HepG2 (cell line): ENCODE measurements around the gene EDEM1. TPM values are rescaled to one million over a fixed set of nuclear protein-coding genes. Genes with fewer than 3 reads are reported as not detected.

ENCODE experiments used
- ATAC-seq: fragments of 200-7000 bp; cut with Tn5 transposase; 3 replicates; pipeline ENCODE4 v1.9.1; 2020; ENCODE audit warnings: mild to moderate bottlenecking, moderate library complexity
- BruUV-seq: library from RNA; stranded (reverse); fragments of 400-500 nt; replicated peaks from 2 replicates; lab custom pipeline; 2021; lab: Mats Ljungman, UMichigan
- CTCF ChIA-PET: fragments of 300-600 bp; formaldehyde crosslinking; extraction: SDS; loops from one replicate; lab custom pipeline; 2021; ENCODE audit warnings: low total read pairs, inconsistent platforms, low intra/inter-chr PET ratio; lab: Yijun Ruan, JAX
- POLR2A ChIA-PET: fragments of 350-600 bp; sonication (Branson Sonifier 250); formaldehyde crosslinking; loops from one replicate; lab custom pipeline; 2020; ENCODE audit warnings: antibody characterized with exemption, inconsistent platforms; lab: Yijun Ruan, JAX
- DNase-seq: peaks from one replicate; pipeline ENCODE4 v3.0.0-alpha.2; 2015; ENCODE audit warnings: low spot score
- FAIRE-seq: peaks from 3 replicates; lab custom pipeline; 2011; peaks lifted over from hg19 to GRCh38; lab: Jason Lieb, UNC
- H2AFZ ChIP-seq: one replicate; pipeline ENCODE4 v1.6.1; 2011; ENCODE audit warnings: low read length, inconsistent platforms
- H3K27ac ChIP-seq: fragments of 300-600 bp; 3 replicates; pipeline ENCODE4 v1.8.0; 2011; ENCODE audit warnings: mixed run types, mild to moderate bottlenecking, mixed read lengths, low read length, inconsistent platforms; ENCODE audit not compliant: insufficient read depth; ENCODE audit errors: extremely low read length
- H3K27me3 ChIP-seq, 2 experiments: fragments of 200-600 bp in 1 of 2; 2 replicates in 1 of 2; 3 replicates in 1 of 2; pipeline versions ENCODE4 v1.6.0 to v1.8.0; 2011; ENCODE audit warnings: low read length in 2 of 2, mild to moderate bottlenecking in 2 of 2, moderate library complexity in 2 of 2, inconsistent platforms in 1 of 2; ENCODE audit not compliant: insufficient read depth in 2 of 2, control insufficient read depth in 1 of 2
- H3K36me3 ChIP-seq, 2 experiments: fragments of 200-600 bp in 1 of 2; replicated peaks in 1 of 2; 2 replicates in 1 of 2; 3 replicates in 1 of 2; pipeline versions ENCODE4 v1.5.1 to v1.8.0; 2011; ENCODE audit warnings: low read length in 2 of 2, inconsistent platforms in 1 of 2; ENCODE audit not compliant: insufficient read depth in 2 of 2, control insufficient read depth in 1 of 2
- H3K4me1 ChIP-seq: 2 replicates; pipeline ENCODE4 v1.5.1; 2012; ENCODE audit warnings: low read length, inconsistent platforms; ENCODE audit not compliant: insufficient read depth
- H3K4me2 ChIP-seq: 2 replicates; pipeline ENCODE4 v1.6.0; 2011; ENCODE audit warnings: low read depth, low read length, inconsistent platforms
- H3K4me3 ChIP-seq, 3 experiments: fragments of 200-600 bp in 1 of 3; sonication (generic), shearing (Covaris generic) in 1 of 3; replicated peaks in 1 of 3; 2 replicates each; pipeline ENCODE4 v1.5.1; 2011 to 2016; ENCODE audit warnings: low read length in 3 of 3, inconsistent platforms in 2 of 3, low read depth in 2 of 3, mild to moderate bottlenecking in 2 of 3, control low read depth in 1 of 3, mixed read lengths in 1 of 3; ENCODE audit not compliant: insufficient read depth in 1 of 3
- H3K79me2 ChIP-seq: one replicate; pipeline ENCODE4 v1.6.1; 2011; ENCODE audit warnings: low read length, inconsistent platforms; ENCODE audit not compliant: insufficient read depth
- H3K9ac ChIP-seq: 2 replicates; pipeline ENCODE4 v1.6.0; 2011; ENCODE audit warnings: mild to moderate bottlenecking, low read depth, low read length, inconsistent platforms; ENCODE audit not compliant: insufficient read depth
- H3K9me3 ChIP-seq: 2 replicates; pipeline ENCODE4 v1.5.1; 2012; ENCODE audit warnings: mild to moderate bottlenecking, low read length
- H4K20me1 ChIP-seq: 2 replicates; pipeline ENCODE4 v1.6.0; 2011; ENCODE audit warnings: inconsistent platforms, mild to moderate bottlenecking, low read length, moderate library complexity; ENCODE audit not compliant: insufficient read depth
- ATF7-NPFF ChIP-seq: sonication (generic); formaldehyde crosslinking; IDR thresholded peaks from 2 replicates; pipeline ENCODE4 v1.8.1; 2023; ENCODE audit warnings: mild to moderate bottlenecking, low read depth, missing genetic modification reagents, moderate library complexity
- MED13 ChIP-seq: sonication (generic); formaldehyde crosslinking; IDR thresholded peaks from 2 replicates; pipeline ENCODE4 v1.5.0; 2020; ENCODE audit warnings: missing genetic modification reagents
- NFRKB ChIP-seq: fragments of 450-650 bp; IDR thresholded peaks from 2 replicates; pipeline ENCODE4 v1.6.1; 2017
- NR2F1 ChIP-seq, 2 experiments: fragments of 450-650 bp in 1 of 2; formaldehyde crosslinking in 1 of 2; IDR thresholded peaks; 2 replicates each; pipeline versions ENCODE4 v1.5.0 to v1.6.1; 2016 to 2020; ENCODE audit warnings: mild to moderate bottlenecking in 1 of 2, missing compliant biosample characterization in 1 of 2, missing genetic modification reagents in 1 of 2, moderate library complexity in 1 of 2
- SIX1 ChIP-seq: sonication (generic); formaldehyde crosslinking; IDR thresholded peaks from 2 replicates; pipeline ENCODE4 v1.4.0; 2020; ENCODE audit warnings: missing genetic modification reagents, borderline replicate concordance
- SRY ChIP-seq: sonication (generic); formaldehyde crosslinking; IDR thresholded peaks from 2 replicates; pipeline ENCODE4 v1.8.0; 2022; ENCODE audit warnings: mild to moderate bottlenecking, missing genetic modification reagents
- SYNCRIP ChIP-seq: fragments of 200-400 bp; formaldehyde crosslinking; IDR thresholded peaks from 2 replicates; pipeline ENCODE4 v1.6.1; 2018; ENCODE audit warnings: mild to moderate bottlenecking, low read depth, low read length; ENCODE audit not compliant: insufficient read depth
- TAF15 ChIP-seq: fragments of 200-400 bp; formaldehyde crosslinking; IDR thresholded peaks from one replicate; pipeline ENCODE4 v1.6.1; 2018; ENCODE audit warnings: mild to moderate bottlenecking, low read depth, low read length; ENCODE audit not compliant: poor library complexity, severe bottlenecking
- TSC22D2 ChIP-seq: sonication (generic); formaldehyde crosslinking; IDR thresholded peaks from 2 replicates; pipeline ENCODE4 v1.5.1; 2020; ENCODE audit warnings: missing genetic modification reagents, mild to moderate bottlenecking, borderline replicate concordance
- ZFP37 ChIP-seq: sonication (generic); formaldehyde crosslinking; IDR thresholded peaks from 2 replicates; pipeline ENCODE4 v1.4.0; 2020; ENCODE audit warnings: missing genetic modification reagents, borderline replicate concordance
- ZNF329 ChIP-seq: sonication (generic); formaldehyde crosslinking; IDR thresholded peaks from 2 replicates; pipeline ENCODE4 v1.9.0; 2021; ENCODE audit warnings: low read depth, mild to moderate bottlenecking, missing genetic modification reagents
- ZNF335 ChIP-seq: sonication (generic); formaldehyde crosslinking; IDR thresholded peaks from 2 replicates; pipeline ENCODE4 v1.4.0; 2020; ENCODE audit warnings: missing genetic modification reagents
- ZNF547 ChIP-seq: sonication (generic); formaldehyde crosslinking; IDR thresholded peaks from 2 replicates; pipeline ENCODE4 v1.5.1; 2020; ENCODE audit warnings: mild to moderate bottlenecking, missing genetic modification reagents
- ZNF572 ChIP-seq: sonication (generic); formaldehyde crosslinking; IDR thresholded peaks from 2 replicates; pipeline ENCODE4 v1.5.1; 2020; ENCODE audit warnings: mild to moderate bottlenecking, missing genetic modification reagents
- ZNF616 ChIP-seq: sonication (generic); formaldehyde crosslinking; IDR thresholded peaks from 2 replicates; pipeline ENCODE4 v1.5.0; 2020; ENCODE audit warnings: low read depth, mild to moderate bottlenecking, missing genetic modification reagents
- ZNF780A ChIP-seq: sonication (generic); formaldehyde crosslinking; IDR thresholded peaks from 2 replicates; pipeline ENCODE4 v1.8.0; 2022; ENCODE audit warnings: mild to moderate bottlenecking, missing genetic modification reagents, moderate library complexity
- ZNF83 ChIP-seq: sonication (generic); formaldehyde crosslinking; IDR thresholded peaks from 2 replicates; pipeline ENCODE4 v1.4.0; 2020; ENCODE audit warnings: missing genetic modification reagents, mild to moderate bottlenecking, borderline replicate concordance
- WGBS: methylation state at CpG from one replicate; pipeline ENCODE4 v1.1.6; 2017; ENCODE audit warnings: low lambda C conversion rate; 5-methylcytosine and 5-hydroxymethylcytosine counted together
- in situ Hi-C: cut with HindIII; loops from 2 replicates; pipeline ENCODE4 v1.10.0; 2017; ENCODE audit warnings: low pct_unique_long_range_greater_than_20kb; ENCODE audit not compliant: extremely low pct_ligation_motif_present
- intact Hi-C: fragments of 100-400 bp; cut with micrococcal nuclease; formaldehyde crosslinking; loops from one replicate; pipeline ENCODE4 v1.10.0; 2022; ENCODE audit not compliant: unreplicated experiment
- polyA plus RNA-seq, 8 experiments: library from polyadenylated mRNA; depleted of rRNA in 3 of 8; stranded (reverse) in 7 of 8; unstranded in 1 of 8; fragments of >200 nt; fragmentation: Illumina TruSeq in 4 of 8; extraction: Trizol in 4 of 8; gene quantifications; 2 replicates each; pipeline versions ENCODE4 v1.2.1 to v1.2.3, GENCODE V29; 2011 to 2016; ENCODE audit warnings: low read depth in 4 of 8, missing spikeins in 1 of 8, mixed read lengths in 1 of 8; ENCODE audit not compliant: insufficient read depth in 1 of 8
- total RNA-seq, 5 experiments: library from RNA; depleted of rRNA; stranded (reverse); fragments of >200 nt; fragmentation: Illumina TruSeq; extraction: Trizol; gene quantifications; 2 replicates each; pipeline ENCODE4 v1.2.3, GENCODE V29; 2016; ENCODE audit warnings: low read depth in 1 of 5
- TF ChIP-seq, protein P1 (sequence below): sonication (generic); formaldehyde crosslinking; IDR thresholded peaks from 2 replicates; pipeline ENCODE4 v1.8.0; 2022; ENCODE audit warnings: mild to moderate bottlenecking, missing genetic modification reagents; ENCODE audit not compliant: insufficient replicate concordance
- TF ChIP-seq, protein P2 (sequence below): sonication (generic); formaldehyde crosslinking; IDR thresholded peaks from 2 replicates; pipeline ENCODE4 v1.5.1; 2020; ENCODE audit warnings: missing genetic modification reagents, mild to moderate bottlenecking, borderline replicate concordance
- TF ChIP-seq, protein P3 (sequence below): sonication (generic); formaldehyde crosslinking; conservative IDR thresholded peaks from 2 replicates; pipeline ENCODE4 v1.8.1; 2023; ENCODE audit warnings: missing genetic modification reagents

Gene EDEM1
- total and polyA plus RNA-seq, 2 of the 13 experiments (the other 11 are each of a cell fraction or from before 2014, with no cell fraction given) = 13.8 to 25.8 TPM

DNA sequence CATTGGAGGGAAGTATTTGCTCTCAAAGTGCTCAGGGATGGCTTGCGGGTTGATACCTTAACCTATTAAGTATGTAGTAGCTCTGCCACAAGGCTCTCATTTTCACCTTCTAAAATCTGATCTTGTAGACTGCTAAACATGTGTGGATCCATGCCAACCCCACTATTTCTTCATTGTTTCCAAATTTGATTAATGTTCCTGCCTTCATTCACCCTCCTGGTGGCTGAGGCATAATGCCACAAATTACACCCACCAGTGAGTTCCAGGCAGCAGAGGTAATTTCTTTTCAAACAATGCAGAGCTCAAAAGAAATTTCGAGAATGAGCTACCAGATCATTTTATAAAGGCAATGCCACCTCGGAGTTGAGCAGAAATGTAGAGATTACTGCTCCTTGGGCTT lies 71.0 kb downstream of the EDEM1 start:
- ChIA-PET CTCF (no interaction called here), POLR2A (no interaction called here)
- H3K4me3 ChIP-seq = no peak overlapping the region
- H3K4me1 ChIP-seq = no peaks in the 10 kb centered on the region
- no peak overlapping the region for H3K27ac ChIP-seq
- WGBS = 33% methylated on average over 3 of the region's 3 CpGs
- H3K9ac ChIP-seq = no peak overlapping the region
- FAIRE-seq (no peak), ATAC-seq (no peak), DNase-seq (no peak)
- TF ChIP-seq SYNCRIP = no peak
- TF ChIP-seq ZNF329 (CRISPR knock-in tag) = no peak
- no peak for TF ChIP-seq NR2F1 (CRISPR knock-in tag; IDR thresholded peaks at IDR 0.05)
- no peak for TF ChIP-seq ATF7-NPFF (CRISPR knock-in tag)
- TF ChIP-seq MED13 = no peak
- no peak for TF ChIP-seq ZNF83 (CRISPR knock-in tag)
- TF ChIP-seq, protein P1, sequence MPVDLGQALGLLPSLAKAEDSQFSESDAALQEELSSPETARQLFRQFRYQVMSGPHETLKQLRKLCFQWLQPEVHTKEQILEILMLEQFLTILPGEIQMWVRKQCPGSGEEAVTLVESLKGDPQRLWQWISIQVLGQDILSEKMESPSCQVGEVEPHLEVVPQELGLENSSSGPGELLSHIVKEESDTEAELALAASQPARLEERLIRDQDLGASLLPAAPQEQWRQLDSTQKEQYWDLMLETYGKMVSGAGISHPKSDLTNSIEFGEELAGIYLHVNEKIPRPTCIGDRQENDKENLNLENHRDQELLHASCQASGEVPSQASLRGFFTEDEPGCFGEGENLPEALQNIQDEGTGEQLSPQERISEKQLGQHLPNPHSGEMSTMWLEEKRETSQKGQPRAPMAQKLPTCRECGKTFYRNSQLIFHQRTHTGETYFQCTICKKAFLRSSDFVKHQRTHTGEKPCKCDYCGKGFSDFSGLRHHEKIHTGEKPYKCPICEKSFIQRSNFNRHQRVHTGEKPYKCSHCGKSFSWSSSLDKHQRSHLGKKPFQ = no peak
- TF ChIP-seq ZNF335 (CRISPR knock-in tag) = no peak
- TF ChIP-seq ZFP37 (CRISPR knock-in tag) = no peak
- TF ChIP-seq SRY (CRISPR knock-in tag) = no peak
- TF ChIP-seq ZNF547 (CRISPR knock-in tag) = no peak
- TF ChIP-seq TAF15 = no peak
- TF ChIP-seq, protein P2, sequence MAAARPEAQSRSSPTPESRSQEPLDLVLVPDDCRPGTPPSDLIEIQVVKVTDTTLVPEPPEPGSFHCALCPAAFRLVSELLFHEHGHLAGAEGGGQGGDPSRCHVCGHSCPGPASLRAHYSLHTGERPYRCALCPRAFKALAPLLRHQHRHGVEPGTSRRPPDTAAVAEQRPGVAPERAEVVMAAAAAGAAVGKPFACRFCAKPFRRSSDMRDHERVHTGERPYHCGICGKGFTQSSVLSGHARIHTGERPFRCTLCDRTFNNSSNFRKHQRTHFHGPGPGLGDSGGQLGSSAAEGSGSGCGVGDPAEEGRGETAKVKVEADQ (CRISPR knock-in tag) = no peak
- TF ChIP-seq SIX1 = no peak
- TF ChIP-seq, protein P3, sequence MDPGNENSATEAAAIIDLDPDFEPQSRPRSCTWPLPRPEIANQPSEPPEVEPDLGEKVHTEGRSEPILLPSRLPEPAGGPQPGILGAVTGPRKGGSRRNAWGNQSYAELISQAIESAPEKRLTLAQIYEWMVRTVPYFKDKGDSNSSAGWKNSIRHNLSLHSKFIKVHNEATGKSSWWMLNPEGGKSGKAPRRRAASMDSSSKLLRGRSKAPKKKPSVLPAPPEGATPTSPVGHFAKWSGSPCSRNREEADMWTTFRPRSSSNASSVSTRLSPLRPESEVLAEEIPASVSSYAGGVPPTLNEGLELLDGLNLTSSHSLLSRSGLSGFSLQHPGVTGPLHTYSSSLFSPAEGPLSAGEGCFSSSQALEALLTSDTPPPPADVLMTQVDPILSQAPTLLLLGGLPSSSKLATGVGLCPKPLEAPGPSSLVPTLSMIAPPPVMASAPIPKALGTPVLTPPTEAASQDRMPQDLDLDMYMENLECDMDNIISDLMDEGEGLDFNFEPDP (CRISPR knock-in tag) = no peak
- TF ChIP-seq ZNF616 (CRISPR knock-in tag) = no peak
- TF ChIP-seq NFRKB = no peak
- no peak for TF ChIP-seq ZNF572 (CRISPR knock-in tag)
- TF ChIP-seq TSC22D2 (CRISPR knock-in tag) = no peak
- TF ChIP-seq ZNF780A = no peak
- intact Hi-C loops (no loop called here), in situ Hi-C loops (no loop called here)
- no peaks in the 10 kb centered on the region for H3K9me3 ChIP-seq
- H3K27me3 ChIP-seq = peaks cover 0 to 15% of the 10 kb centered on the region in 2 experiments; a peak in 1 of 5 replicates
- no peaks in the 10 kb centered on the region for H3K36me3 ChIP-seq
- no peak overlapping the region for H2AFZ ChIP-seq
- H3K4me2 ChIP-seq = no peak overlapping the region
- no TSS peak for BruUV-seq
- no peaks in the 10 kb centered on the region for H4K20me1 ChIP-seq
- no peaks in the 10 kb centered on the region for H3K79me2 ChIP-seq
